Measurements from ENCODE around the gene CNTFR.

DNA sequence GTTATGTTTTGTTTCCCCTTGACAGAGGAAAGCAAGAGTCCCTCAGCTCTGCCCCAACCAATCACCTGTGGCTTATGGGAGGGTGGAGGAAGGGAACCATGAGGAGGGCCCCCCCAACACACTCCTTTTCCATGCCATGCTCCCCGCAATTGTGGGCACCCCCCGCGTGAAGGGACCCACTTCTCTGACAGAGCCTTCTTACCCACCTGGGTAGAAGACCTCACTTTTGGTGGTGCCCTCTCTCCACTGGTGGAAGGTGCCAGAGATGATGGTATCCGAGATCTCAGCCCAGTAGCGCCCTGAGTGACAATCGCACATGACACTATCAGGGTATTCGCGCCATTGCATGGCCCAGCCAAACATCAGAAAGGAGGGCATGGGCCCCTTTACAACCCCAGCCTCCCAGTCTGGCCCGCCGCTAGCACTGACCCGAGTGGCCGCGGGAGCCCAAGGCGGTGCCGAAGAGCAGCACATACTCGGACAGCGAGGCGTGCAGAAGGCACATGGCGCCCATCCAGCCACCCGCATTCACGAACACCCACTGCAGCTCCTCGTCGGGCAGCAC is 47.3 kb upstream of the CNTFR start:
- no peak for TF ChIP-seq CTCF (IDR thresholded peaks at IDR 0.05)
- TF ChIP-seq EP300 (IDR thresholded peaks at IDR 0.05) = no peak
